Measurements from ENCODE around the gene ATP10A. TPM values are rescaled to one million over a fixed set of nuclear protein-coding genes. Genes with fewer than 3 reads are reported as not detected.

The ATP10A gene
- total RNA-seq, 1 donor from 2014 or later: 7.6 TPM

GRCh38 chr15:25732191-25732590 is 130.9 kb downstream of the ATP10A start:
- no peaks in the 10 kb centered on the region for H3K27me3 ChIP-seq (ENCODE audit: control insufficient read depth, insufficient read depth, low read length)
- H3K36me3 ChIP-seq (ENCODE audit: control insufficient read depth, insufficient read depth, low read length): no peaks in the 10 kb centered on the region
- no peak overlapping the region for H3K4me3 ChIP-seq (ENCODE audit: low read depth, low read length)
- no peak for DNase-seq (ENCODE audit: low read depth)
- TF ChIP-seq CTCF (IDR thresholded peaks at IDR 0.05; ENCODE audit: insufficient read depth, low read length, poor library complexity, severe bottlenecking): no peak

- no peak for DNase-seq (ENCODE audit: low read depth)
- Histone ChIP-seq H3K4me3 (ENCODE audit: low read depth, low read length) (no peak overlapping the region), H3K27me3 (ENCODE audit: control insufficient read depth, insufficient read depth, low read length) (no peaks in the 10 kb centered on the region), H3K36me3 (ENCODE audit: control insufficient read depth, insufficient read depth, low read length) (no peaks in the 10 kb centered on the region)
- no peak for TF ChIP-seq CTCF (IDR thresholded peaks at IDR 0.05; ENCODE audit: insufficient read depth, low read length, poor library complexity, severe bottlenecking)
Observed at GRCh38 chr15:25731411-25731810, 131.7 kb downstream of the ATP10A start.

- DNase-seq (ENCODE audit: low read depth): no peak
- Histone ChIP-seq H3K4me3 (ENCODE audit: low read depth, low read length) (no peak overlapping the region), H3K36me3 (ENCODE audit: control insufficient read depth, insufficient read depth, low read length) (no peaks in the 10 kb centered on the region), H3K27me3 (ENCODE audit: control insufficient read depth, insufficient read depth, low read length) (no peaks in the 10 kb centered on the region)
- TF ChIP-seq CTCF (IDR thresholded peaks at IDR 0.05; ENCODE audit: insufficient read depth, low read length, poor library complexity, severe bottlenecking): no peak
Observed at GRCh38 chr15:25730918-25731317, 132.2 kb downstream of the ATP10A start.

- Histone ChIP-seq H3K4me3 (ENCODE audit: low read depth, low read length) (no peak overlapping the region), H3K36me3 (ENCODE audit: control insufficient read depth, insufficient read depth, low read length) (no peaks in the 10 kb centered on the region), H3K27me3 (ENCODE audit: control insufficient read depth, insufficient read depth, low read length) (no peaks in the 10 kb centered on the region)
- no peak for TF ChIP-seq CTCF (IDR thresholded peaks at IDR 0.05; ENCODE audit: insufficient read depth, low read length, poor library complexity, severe bottlenecking)
- DNase-seq (ENCODE audit: low read depth): no peak
Observed at GRCh38 chr15:25728816-25729215, 134.3 kb downstream of the ATP10A start.

GRCh38 chr15:25727867-25728600 is 135.1 kb downstream of the ATP10A start:
- TF ChIP-seq CTCF (IDR thresholded peaks at IDR 0.05; ENCODE audit: insufficient read depth, low read length, poor library complexity, severe bottlenecking): no peak
- Histone ChIP-seq H3K36me3 (ENCODE audit: control insufficient read depth, insufficient read depth, low read length) (no peaks in the 10 kb centered on the region), H3K4me3 (ENCODE audit: low read depth, low read length) (no peak overlapping the region), H3K27me3 (ENCODE audit: control insufficient read depth, insufficient read depth, low read length) (no peaks in the 10 kb centered on the region)
- DNase-seq (ENCODE audit: low read depth): no peak

GRCh38 chr15:25727116-25727515 is 136.0 kb downstream of the ATP10A start:
- Histone ChIP-seq H3K4me3 (ENCODE audit: low read depth, low read length) (no peak overlapping the region), H3K36me3 (ENCODE audit: control insufficient read depth, insufficient read depth, low read length) (no peaks in the 10 kb centered on the region), H3K27me3 (ENCODE audit: control insufficient read depth, insufficient read depth, low read length) (no peaks in the 10 kb centered on the region)
- no peak for TF ChIP-seq CTCF (IDR thresholded peaks at IDR 0.05; ENCODE audit: insufficient read depth, low read length, poor library complexity, severe bottlenecking)
- no peak for DNase-seq (ENCODE audit: low read depth)

Measured in kidney epithelial cell (primary cell).